HG02763 (cell line): ENCODE results near the gene CCHCR1.

Experiments used
- ATAC-seq: cut with Tn5 transposase; IDR thresholded peaks from one replicate; pipeline ENCODE4 v1.9.1; 2021; ENCODE audit warnings: mild to moderate bottlenecking, moderate library complexity; ENCODE audit not compliant: unreplicated experiment

Gene CCHCR1

DNA sequence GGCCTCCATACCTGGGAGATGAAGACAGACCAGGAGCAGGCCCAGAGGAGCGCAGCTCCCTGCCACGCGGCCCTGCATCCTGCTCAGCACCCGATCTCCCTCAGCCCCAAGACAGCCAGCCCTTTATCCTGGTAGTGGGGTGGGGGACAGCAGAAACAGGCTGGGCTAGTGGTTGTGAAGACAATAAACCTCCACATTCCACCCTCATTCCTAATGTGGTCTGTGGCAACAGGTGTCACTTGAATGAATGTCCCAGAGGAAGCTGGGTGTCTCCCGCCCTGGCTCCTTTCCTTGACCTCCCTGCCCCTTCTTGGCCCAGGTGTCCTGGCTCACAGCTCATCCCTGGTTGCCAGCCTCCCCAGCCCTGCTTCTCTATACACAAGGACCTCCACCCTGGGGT, 45.1 kb downstream of the CCHCR1 start, which contains the start of gene C6orf15:
TSS of gene C6orf15 (minus strand) at position 98 of the 400 bp plus-strand sequence. CDS start at position 78, 20 bp downstream.
- no peak for ATAC-seq

DNA sequence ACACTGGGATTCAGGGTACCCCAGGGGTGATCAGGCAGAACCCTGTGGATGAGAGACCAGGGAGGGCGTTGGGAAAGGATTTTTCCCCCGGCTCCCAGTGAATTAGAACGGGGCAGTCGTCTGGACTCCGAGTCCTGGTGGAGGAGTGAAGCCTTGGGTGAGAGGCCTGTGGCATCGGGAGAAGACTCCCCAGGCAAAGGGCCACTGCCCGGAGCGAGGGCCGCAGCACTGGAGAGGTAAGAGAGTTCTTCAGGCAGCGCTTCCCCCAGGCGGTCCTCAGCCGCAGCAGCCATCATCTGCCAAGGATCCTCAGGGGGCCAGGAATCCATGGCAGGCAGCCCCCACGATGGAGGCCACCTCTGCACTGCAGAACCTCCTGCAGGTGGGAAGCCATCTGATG, 45.9 kb downstream of the CCHCR1 start:
- no peak for ATAC-seq

DNA sequence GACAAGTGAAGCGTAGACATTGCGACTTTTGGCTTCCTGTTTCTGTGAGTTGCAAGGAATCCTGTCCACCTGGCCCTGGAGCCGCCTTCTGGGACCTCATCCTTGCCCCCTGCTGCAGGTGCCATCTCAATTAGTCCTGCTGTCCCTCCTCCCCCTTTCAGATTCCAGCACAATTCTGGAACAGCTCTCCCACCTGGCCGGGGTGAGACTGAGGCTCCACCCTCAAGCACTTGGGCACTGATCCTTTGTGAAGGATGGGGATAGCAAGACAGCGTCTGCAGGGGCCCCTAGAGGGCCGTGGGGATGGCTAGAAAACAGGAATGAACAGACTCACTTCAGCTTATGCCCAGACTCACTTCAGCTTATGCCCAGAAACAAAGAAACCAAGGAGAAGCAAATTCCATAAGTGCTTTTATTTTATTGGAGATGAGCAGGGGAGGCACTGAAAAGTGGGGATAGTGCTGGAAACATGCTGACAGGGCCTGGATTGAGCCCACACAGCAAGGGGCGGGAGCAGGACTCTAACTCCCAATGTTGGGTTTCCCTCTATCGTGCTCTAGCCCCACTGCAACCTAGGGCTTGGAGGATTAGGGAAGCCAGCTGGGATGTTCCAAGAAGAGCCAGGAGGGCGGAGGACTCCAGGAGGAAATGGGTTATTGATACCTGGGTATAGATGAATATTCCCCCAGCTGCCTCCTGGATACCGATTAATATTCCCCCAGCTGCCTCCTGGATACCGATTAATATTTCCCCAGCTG, 46.6 kb downstream of the CCHCR1 start:
- no peak for ATAC-seq

DNA sequence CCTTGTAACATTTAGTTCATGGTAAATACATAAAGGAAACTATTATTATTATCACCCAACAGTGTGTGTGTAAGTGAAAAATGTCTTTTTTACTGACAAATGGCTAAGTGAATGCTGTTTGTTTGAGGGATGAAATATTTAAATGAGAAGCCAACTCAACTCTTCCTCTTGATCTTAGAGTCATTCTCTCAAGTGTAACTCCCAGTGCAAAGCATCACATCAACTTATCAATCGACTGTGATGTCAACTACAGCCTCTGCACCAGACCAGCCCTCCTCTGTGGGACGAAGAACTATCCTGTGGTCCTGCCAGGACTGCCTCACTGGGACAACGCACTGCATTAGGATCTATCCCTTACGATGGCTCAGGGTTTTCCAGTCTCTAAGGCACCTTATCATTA, 50.5 kb downstream of the CCHCR1 start:
- ATAC-seq, result no peak

DNA sequence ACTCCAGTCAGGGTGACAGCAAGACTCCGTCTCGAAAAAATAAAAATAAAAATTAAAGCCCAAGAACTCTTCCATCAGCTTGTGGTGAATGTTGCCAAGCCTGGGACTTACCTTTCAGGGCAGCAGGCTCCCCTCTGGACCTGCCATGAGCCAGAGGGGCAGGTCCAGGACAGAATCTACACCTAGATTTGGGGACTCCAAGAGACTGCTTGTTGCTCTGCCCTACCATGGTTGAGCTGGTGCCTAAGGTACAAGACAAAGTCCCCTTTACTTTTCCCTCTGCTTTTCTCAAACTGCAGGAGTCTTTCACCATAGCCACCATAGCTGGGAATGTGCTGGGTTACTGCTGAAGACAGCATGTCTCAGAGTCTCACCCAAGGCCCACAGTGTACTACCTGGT, 54.5 kb downstream of the CCHCR1 start:
- ATAC-seq, result no peak

DNA sequence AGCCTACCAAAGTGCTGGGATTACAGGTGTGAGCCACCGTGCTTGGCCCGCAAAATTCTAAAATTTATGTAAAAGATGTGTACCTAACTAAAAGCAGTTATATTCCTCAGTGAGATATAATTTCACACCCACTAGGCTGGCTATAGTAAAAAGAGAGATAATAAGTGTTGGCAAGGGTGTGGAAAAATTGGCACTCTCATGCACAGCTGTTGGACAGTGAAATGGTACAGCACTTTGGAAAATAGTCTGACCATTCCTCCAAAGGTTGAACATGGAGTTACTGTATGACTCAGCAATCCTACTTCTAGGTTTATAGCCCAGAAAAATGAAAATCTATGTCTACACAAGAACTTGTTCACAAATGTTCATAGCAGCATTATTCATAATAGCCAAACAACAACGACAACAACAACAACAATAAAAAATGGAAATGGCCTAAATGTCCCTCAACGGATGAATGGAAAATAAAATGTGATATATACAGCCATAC, 59.1 kb downstream of the CCHCR1 start:
- no peak for ATAC-seq

DNA sequence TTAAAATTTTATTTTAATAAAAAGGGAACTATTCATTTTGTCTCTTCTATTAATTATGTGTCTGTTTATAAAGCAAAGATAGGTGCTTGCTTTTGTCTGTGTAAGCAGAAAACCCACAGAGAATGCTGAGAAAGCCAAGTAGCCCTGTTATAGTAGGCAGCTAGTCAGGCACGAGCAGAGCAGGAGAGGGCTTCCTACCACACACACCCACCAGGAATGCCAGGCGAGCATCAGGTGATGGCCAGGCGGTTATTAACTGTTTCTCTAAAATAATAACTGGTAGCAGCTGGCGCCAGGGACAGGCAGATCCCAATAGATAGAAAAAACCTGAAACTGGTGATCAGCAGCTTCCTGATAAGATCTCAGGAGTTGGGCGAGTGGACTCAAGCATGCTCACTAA, 60.9 kb downstream of the CCHCR1 start:
- ATAC-seq, result no peak

DNA sequence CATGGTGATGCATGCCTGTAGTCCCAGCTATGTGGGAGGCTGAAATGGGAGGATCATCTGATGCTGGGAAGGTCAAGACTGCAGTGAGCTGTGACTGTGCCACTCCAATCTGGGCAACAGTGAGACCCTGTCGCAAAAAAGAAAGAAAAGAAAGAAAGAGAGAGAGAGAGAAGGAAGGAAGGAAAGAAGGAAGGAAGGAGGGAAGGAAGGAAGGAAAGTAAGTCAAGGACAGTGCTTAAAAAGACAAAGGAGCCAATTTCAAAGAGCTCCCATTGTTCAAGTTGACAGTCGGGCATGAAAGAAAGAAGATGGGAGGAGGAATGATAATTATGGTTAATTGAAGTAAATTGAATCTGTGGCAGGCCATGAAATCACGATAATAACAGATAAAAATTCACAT, 61.4 kb downstream of the CCHCR1 start:
- ATAC-seq, result no peak

DNA sequence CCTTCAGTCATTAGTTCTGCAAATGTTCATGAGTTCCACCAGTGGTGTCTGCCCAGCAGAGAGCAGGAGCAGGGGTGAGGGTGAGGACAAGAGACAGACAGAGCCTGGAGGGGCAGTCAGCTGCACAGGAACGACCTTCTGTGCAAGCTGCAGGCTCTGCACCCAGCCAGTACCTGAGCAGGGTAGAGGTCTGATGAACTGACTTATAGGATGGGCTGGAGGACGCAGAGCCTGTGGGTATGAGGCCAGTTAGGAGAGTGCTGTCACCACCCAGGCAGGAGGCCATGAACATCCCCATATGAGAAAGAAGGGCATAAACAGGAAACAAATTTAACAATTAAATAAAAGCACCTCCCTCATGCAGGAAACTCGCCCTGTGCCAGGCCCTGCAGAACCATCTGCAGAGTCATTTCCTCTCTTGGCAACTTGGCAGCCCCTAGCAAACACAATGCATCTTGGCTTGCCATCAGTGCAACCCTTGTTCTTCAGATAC, 63.2 kb downstream of the CCHCR1 start:
- no peak for ATAC-seq

DNA sequence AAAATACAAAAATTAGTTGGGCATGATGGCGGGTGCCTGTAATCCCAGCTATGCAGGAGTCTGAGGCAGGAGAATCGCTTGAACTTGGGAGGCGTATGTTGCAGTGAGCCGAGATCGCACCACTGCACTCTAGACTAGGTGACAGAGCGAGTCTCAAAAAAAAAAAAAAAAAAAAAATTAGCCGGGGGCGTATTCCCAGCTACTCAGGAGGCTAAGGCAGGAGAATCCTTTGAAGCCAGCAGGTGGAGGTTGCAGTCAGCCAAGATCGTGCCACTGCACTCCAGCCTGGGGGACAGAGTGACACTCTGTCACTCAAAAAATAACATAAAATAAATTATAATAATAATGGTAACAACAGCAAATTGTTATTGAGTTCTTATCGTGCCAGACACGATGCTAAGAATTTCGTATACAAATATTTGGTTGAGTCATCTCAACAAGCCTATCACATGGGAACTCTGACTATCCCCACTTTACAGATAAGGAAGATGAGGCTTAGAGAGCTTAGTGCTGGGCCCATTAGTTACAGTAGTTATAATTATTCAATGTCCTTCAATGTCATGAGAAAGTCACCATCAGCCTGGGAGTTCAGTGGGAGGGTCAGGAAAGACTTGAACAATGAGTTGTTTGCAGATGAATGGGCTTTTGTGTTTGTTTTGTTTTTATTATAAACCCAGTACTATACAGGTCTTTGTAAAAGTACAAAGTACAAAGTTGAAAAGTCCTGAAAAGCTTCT, 64.7 kb downstream of the CCHCR1 start:
- no peak for ATAC-seq
